ENCODE measurements around the gene NOTUM. TPM values are rescaled to one million over a fixed set of nuclear protein-coding genes. Genes with fewer than 3 reads are reported as not detected.
A peak's percentile ranks its signal among the peaks of the same experiment; 100 is the strongest.

NOTUM gene
- total and polyA plus RNA-seq, 8 donors = 0.37 to 3.8 (median 0.58) TPM; not detected in 3

DNA sequence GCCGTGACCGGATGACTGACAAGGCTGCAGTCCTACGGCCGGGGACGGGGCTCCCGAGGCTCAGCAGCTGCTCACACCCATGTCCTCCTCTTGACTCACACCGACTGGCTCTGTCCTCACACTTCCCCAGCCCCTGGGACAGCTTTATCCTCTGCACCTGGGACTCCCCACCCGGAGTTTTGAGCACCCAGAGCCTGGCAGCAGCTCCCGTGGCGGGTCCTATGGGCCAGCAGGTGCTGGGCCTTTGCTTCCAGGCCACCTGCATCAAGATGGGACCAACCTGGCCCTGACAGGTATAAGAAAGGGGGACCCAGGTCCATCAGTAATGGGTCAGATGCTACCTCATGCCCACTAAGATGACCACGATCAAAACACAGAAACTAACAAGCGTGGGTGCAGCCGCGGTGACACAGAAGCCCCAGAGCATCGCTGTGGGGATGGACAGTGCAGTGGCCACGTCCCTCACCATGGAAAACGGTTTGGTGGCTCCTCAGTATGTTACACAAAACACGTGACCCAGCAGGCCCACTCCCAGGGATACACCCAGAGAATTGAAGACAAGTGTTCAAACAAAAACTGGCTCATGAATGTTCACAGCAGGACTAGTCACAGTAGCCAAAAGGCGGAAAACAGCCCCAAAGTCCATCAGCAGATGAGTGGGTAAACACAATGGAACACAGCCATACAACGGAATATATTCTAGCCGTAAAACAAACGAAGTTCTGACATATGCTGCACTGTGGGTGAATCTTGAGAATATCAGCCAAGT is 3.3 kb upstream of the NOTUM start:
- H3K27me3 ChIP-seq = peaks cover 19 to 90% (median 41%) of the 10 kb centered on the region in 3 donors
- H3K27ac ChIP-seq = no peak overlapping the region
- H3K4me1 ChIP-seq = peaks cover 33 to 47% (median 43%) of the 10 kb centered on the region in 4 donors
- no peak for DNase-seq
- intact Hi-C loops (cut with DNase I; ENCODE audit: low total_unique reads) = loop anchor here (5.0 kb wide), 1 partner anchor 53 kb away; no protein-coding TSS in a partner anchor
- no peaks in the 10 kb centered on the region for H3K36me3 ChIP-seq
- TF ChIP-seq POLR2A (IDR thresholded peaks at IDR 0.05) = no peak
- TF ChIP-seq, protein P1, sequence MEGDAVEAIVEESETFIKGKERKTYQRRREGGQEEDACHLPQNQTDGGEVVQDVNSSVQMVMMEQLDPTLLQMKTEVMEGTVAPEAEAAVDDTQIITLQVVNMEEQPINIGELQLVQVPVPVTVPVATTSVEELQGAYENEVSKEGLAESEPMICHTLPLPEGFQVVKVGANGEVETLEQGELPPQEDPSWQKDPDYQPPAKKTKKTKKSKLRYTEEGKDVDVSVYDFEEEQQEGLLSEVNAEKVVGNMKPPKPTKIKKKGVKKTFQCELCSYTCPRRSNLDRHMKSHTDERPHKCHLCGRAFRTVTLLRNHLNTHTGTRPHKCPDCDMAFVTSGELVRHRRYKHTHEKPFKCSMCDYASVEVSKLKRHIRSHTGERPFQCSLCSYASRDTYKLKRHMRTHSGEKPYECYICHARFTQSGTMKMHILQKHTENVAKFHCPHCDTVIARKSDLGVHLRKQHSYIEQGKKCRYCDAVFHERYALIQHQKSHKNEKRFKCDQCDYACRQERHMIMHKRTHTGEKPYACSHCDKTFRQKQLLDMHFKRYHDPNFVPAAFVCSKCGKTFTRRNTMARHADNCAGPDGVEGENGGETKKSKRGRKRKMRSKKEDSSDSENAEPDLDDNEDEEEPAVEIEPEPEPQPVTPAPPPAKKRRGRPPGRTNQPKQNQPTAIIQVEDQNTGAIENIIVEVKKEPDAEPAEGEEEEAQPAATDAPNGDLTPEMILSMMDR (IDR thresholded peaks at IDR 0.05) = no peak
- no peak for TF ChIP-seq EP300 (IDR thresholded peaks at IDR 0.05)
- TF ChIP-seq POLR2AphosphoS5 (IDR thresholded peaks at IDR 0.05) = no peak
- H3K9me3 ChIP-seq = no peaks in the 10 kb centered on the region
- WGBS, 5 donors = 68 to 79% (median 73%) methylated on average over 19 to 22 of the region's 22 CpGs
- no peak overlapping the region for H3K4me3 ChIP-seq

DNA sequence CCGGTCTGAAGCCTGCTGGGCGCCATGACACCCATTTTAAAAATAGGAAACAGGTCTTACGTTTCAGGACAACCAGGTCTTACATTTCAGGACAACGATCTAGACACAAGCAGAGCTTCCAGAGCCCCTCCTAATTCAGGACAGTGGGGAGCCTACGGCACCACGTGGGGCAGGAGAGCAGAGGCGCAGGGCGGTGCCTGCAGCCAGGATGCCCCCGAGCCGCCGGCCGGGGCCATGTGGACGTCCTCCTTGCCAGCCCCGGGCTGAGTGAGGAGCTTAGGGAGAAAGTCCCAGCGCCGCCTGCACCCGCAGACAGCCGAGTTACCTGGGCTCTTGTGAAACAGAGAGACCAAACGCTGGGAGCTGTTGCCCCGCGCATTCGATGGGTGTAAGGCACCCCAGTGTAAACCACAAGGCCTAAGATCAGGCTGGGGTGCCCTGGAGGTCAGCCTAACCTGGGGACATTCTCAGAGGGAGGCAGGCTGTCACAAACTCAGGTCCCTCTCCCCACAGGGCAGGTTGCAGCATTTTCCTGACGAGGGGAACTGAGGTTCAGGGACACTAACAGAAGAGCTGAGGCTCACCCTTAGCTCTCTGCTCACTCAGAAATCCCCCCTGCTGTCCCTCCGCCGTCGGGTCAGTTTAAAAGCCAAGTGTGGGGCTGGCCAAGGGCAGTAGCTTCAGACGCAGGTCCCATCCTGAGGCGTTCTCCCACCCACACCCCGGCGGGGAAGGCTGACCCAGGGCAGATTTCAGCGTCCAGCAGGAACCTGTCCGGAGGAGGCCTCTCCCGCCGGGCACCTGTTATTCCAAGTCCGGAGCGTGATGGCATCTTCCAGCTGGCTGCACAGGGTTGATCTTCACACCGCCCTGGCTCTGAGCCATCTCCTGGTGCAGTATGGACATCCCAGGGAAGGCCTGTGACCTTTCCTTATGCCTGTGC is 1.8 kb upstream of the NOTUM start:
- no peaks in the 10 kb centered on the region for H3K9me3 ChIP-seq
- TF ChIP-seq EP300 (IDR thresholded peaks at IDR 0.05) (no peak), POLR2AphosphoS5 (IDR thresholded peaks at IDR 0.05) (no peak), POLR2A (IDR thresholded peaks at IDR 0.05) (no peak)
- TF ChIP-seq, protein P1 (IDR thresholded peaks at IDR 0.05) = no peak
- H3K36me3 ChIP-seq = no peaks in the 10 kb centered on the region
- peaks cover 19 to 90% (median 53%) of the 10 kb centered on the region in 3 donors for H3K27me3 ChIP-seq
- WGBS, 5 donors = 63 to 72% (median 64%) methylated on average over 23 to 37 of the region's 37 CpGs
- no peak overlapping the region for H3K27ac ChIP-seq
- peaks cover 35 to 41% (median 36%) of the 10 kb centered on the region in 4 donors for H3K4me1 ChIP-seq
- DNase-seq = no peak
- H3K4me3 ChIP-seq = no peak overlapping the region
- intact Hi-C loops (cut with DNase I; ENCODE audit: low total_unique reads) = loop anchor here (5.0 kb wide), 1 partner anchor 55 kb away; no protein-coding TSS in a partner anchor

DNA sequence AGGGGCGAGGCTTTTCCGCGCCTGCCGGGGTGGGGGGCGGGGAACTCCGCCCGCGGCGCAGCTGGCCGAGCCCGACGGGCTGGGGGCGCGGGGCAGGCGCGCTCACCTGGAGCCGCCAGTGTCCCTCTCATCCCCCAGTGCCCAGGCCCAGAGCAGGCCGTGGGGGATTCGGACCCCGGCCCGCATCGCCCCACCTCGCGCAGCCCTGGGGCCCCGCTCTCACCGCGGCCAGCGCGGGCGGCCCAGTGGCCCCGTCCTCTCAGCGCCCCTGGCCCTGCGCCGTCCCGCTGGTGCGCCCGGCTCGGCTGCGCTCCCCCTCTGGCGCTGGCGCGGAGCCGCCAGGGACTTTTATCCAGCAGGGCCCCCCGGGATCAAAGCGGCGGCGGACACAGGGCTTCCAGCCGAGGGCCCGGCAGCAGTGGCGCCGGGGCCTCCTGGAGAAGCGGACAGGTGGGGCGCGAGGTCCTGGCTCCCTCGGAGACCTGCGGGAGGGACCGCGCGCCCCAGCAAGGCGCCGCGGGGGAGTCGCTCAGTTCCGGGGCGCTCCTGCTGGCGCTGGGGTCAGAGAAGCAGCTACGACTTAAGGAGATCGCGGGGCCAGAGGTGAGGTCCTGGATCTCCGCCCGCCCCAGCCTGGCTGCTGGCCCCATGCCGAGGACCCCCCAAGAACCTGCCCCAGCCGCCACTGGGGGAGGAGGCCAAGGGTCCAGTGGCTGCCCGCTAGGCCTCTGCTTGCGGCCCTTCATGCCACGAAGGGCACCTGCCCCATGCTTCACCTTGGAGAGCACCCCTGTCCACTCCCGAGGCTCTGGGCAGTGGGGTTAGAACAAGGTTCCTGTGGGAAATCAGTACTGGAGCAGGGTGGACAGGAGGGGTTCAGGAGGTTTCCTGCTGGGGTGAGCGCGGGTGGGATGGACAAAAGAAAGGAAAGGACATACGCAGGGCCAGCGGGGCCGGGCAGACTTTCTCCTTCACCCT is 823 bp upstream of the NOTUM start:
- no peak for DNase-seq
- 13 to 45% (median 16%) methylated on average over 20 to 82 of the region's 82 CpGs for WGBS, 5 donors
- H3K27me3 ChIP-seq = peaks cover 19 to 90% (median 53%) of the 10 kb centered on the region in 3 donors

More for the DNA sequence above, 823 bp upstream of the NOTUM start:
- Histone ChIP-seq H3K4me1 (peaks cover 25 to 31% (median 28%) of the 10 kb centered on the region in 4 donors), H3K9me3 (no peaks in the 10 kb centered on the region), H3K4me3 (peak overlapping the region in 3 of 4 donors; percentile 16 to 52 (median 19)), H3K27ac (no peak overlapping the region), H3K36me3 (no peaks in the 10 kb centered on the region)
- intact Hi-C loops (cut with DNase I; ENCODE audit: low total_unique reads) = loop anchor here (5.0 kb wide), 1 partner anchor 55 kb away; no protein-coding TSS in a partner anchor
- TF ChIP-seq POLR2AphosphoS5 (IDR thresholded peaks at IDR 0.05) (no peak), POLR2A (IDR thresholded peaks at IDR 0.05) (no peak), EP300 (IDR thresholded peaks at IDR 0.05) (no peak)
- TF ChIP-seq, protein P1 (IDR thresholded peaks at IDR 0.05) = no peak
